NCI-H460 (cell line): Measurements from ENCODE around the gene GALNTL6. TPM values are rescaled to one million over a fixed set of nuclear protein-coding genes. Genes with fewer than 3 reads are reported as not detected.
"Not testable (repeated sequence)": the region's sequence is repeated elsewhere in the genome, so short reads cannot be mapped to it uniquely, and the experiment has no call there.

Experiments used
- DNase-seq: peaks from one replicate; pipeline ENCODE4 v3.0.0-alpha.2; 2016; ENCODE audit warnings: low read depth; ENCODE audit errors: extremely low read depth
- total RNA-seq: library from RNA; depleted of rRNA; stranded (reverse); fragments of >200 nt; shearing (Covaris generic); gene quantifications from 2 replicates; pipeline ENCODE4 v1.2.3, GENCODE V29; 2014

Gene GALNTL6
- total RNA-seq, 1 experiment from 2014 or later, result 0.57 TPM

- DNase-seq, result peak; percentile 52
Measured at GRCh38 chr4:173025131-173025530, 1211.9 kb downstream of the GALNTL6 start.

- no peak for DNase-seq
Measured at GRCh38 chr4:173037242-173037641, 1224.0 kb downstream of the GALNTL6 start.

GRCh38 chr4:173038192-173038896, 1225.1 kb downstream of the GALNTL6 start:
- no peak for DNase-seq

- no peak for DNase-seq
Measured at GRCh38 chr4:173039617-173040577, 1226.7 kb downstream of the GALNTL6 start.

GRCh38 chr4:173041482-173041881, 1228.3 kb downstream of the GALNTL6 start:
- DNase-seq, result no peak

- DNase-seq, result not testable (repeated sequence)
Measured at GRCh38 chr4:173042139-173042538, 1228.9 kb downstream of the GALNTL6 start.

- DNase-seq, result no peak
Measured at GRCh38 chr4:173044340-173044739, 1231.1 kb downstream of the GALNTL6 start.

GRCh38 chr4:173045571-173045970, 1232.4 kb downstream of the GALNTL6 start:
- DNase-seq, result no peak

GRCh38 chr4:173046144-173046543, 1232.9 kb downstream of the GALNTL6 start:
- DNase-seq, result no peak

GRCh38 chr4:173046818-173047217, 1233.6 kb downstream of the GALNTL6 start:
- no peak for DNase-seq

- no peak for DNase-seq
Measured at GRCh38 chr4:173051232-173051631, 1238.0 kb downstream of the GALNTL6 start.

GRCh38 chr4:173051716-173052115, 1238.5 kb downstream of the GALNTL6 start:
- no peak for DNase-seq

- DNase-seq, result no peak
Measured at GRCh38 chr4:173052439-173052838, 1239.2 kb downstream of the GALNTL6 start.

- no peak for DNase-seq
Measured at GRCh38 chr4:173056271-173056670, 1243.1 kb downstream of the GALNTL6 start.

GRCh38 chr4:173056710-173057109, 1243.5 kb downstream of the GALNTL6 start:
- DNase-seq, result no peak

- no peak for DNase-seq
Measured at GRCh38 chr4:173057442-173057841, 1244.2 kb downstream of the GALNTL6 start.

GRCh38 chr4:173057901-173058300, 1244.7 kb downstream of the GALNTL6 start:
- DNase-seq, result no peak

- no peak for DNase-seq
Measured at GRCh38 chr4:173061160-173061559, 1248.0 kb downstream of the GALNTL6 start.

- DNase-seq, result no peak
Measured at GRCh38 chr4:173073939-173074500, 1260.8 kb downstream of the GALNTL6 start.

GRCh38 chr4:173074501-173074946, 1261.3 kb downstream of the GALNTL6 start:
- DNase-seq, result no peak

- no peak for DNase-seq
Measured at GRCh38 chr4:173076903-173077634, 1263.9 kb downstream of the GALNTL6 start.
